ENCODE data around the gene TAF11. TPM values are rescaled to one million over a fixed set of nuclear protein-coding genes. Genes with fewer than 3 reads are reported as not detected.
"Not testable (repeated sequence)": the region's sequence is repeated elsewhere in the genome, so short reads cannot be mapped to it uniquely, and the experiment has no call there.

The TAF11 gene
- total RNA-seq, 1 donor from 2014 or later, result 26.8 TPM

- no peak for DNase-seq (ENCODE audit: low read depth in 2 of 2)
Measured at GRCh38 chr6:34904990-34905613, 17.3 kb upstream of the TAF11 start.

GRCh38 chr6:34901930-34902329 is 14.1 kb upstream of the TAF11 start:
- no peak for DNase-seq (ENCODE audit: low read depth in 2 of 2)

- no peak for DNase-seq (ENCODE audit: low read depth in 2 of 2)
Measured at GRCh38 chr6:34900321-34901031, 12.6 kb upstream of the TAF11 start.

- not testable (repeated sequence) for DNase-seq (ENCODE audit: low read depth in 2 of 2)
Measured at GRCh38 chr6:34899748-34900147, 11.9 kb upstream of the TAF11 start.

GRCh38 chr6:34897716-34898115 is 9.9 kb upstream of the TAF11 start:
- DNase-seq (ENCODE audit: low read depth in 2 of 2), result no peak

GRCh38 chr6:34897130-34897529 is 9.3 kb upstream of the TAF11 start:
- DNase-seq (ENCODE audit: low read depth in 2 of 2), result no peak

GRCh38 chr6:34894693-34895092 is 6.9 kb upstream of the TAF11 start:
- DNase-seq (ENCODE audit: low read depth in 2 of 2), result no peak

- no peak for DNase-seq (ENCODE audit: low read depth in 2 of 2)
Measured at GRCh38 chr6:34891296-34891695, 3.5 kb upstream of the TAF11 start.

GRCh38 chr6:34890533-34890925 is 2.7 kb upstream of the TAF11 start:
- DNase-seq (ENCODE audit: low read depth in 2 of 2), result no peak

- peak in 1 of 2 donors; percentile 59 for DNase-seq (ENCODE audit: low read depth in 2 of 2)
Measured at GRCh38 chr6:34888874-34889555, 1.2 kb upstream of the TAF11 start, which contains the start of gene ANKS1A. Gene ANKS1A, plus strand, starts transcription at chr6:34889255. Its CDS starts 148 bp downstream, at chr6:34889403.

- DNase-seq (ENCODE audit: low read depth in 2 of 2), result no peak
Measured at GRCh38 chr6:34888514-34888856, 643 bp upstream of the TAF11 start.

GRCh38 chr6:34885837-34886236 is 2.0 kb downstream of the TAF11 start:
- not testable (repeated sequence) for DNase-seq (ENCODE audit: low read depth in 2 of 2)

GRCh38 chr6:34884996-34885395 is 2.8 kb downstream of the TAF11 start:
- DNase-seq (ENCODE audit: low read depth in 2 of 2), result no peak

- DNase-seq (ENCODE audit: low read depth in 2 of 2), result not testable (repeated sequence)
Measured at GRCh38 chr6:34884073-34884472, 3.8 kb downstream of the TAF11 start.

GRCh38 chr6:34877869-34878485 is 9.9 kb downstream of the TAF11 start:
- DNase-seq (ENCODE audit: low read depth in 2 of 2), result no peak

GRCh38 chr6:34877259-34877658 is 10.6 kb downstream of the TAF11 start:
- no peak for DNase-seq (ENCODE audit: low read depth in 2 of 2)

- no peak for DNase-seq (ENCODE audit: low read depth in 2 of 2)
Measured at GRCh38 chr6:34876472-34876871, 11.4 kb downstream of the TAF11 start.

GRCh38 chr6:34875292-34876213 is 12.3 kb downstream of the TAF11 start:
- no peak for DNase-seq (ENCODE audit: low read depth in 2 of 2)

- no peak for DNase-seq (ENCODE audit: low read depth in 2 of 2)
Measured at GRCh38 chr6:34872332-34872731, 15.5 kb downstream of the TAF11 start.

- DNase-seq (ENCODE audit: low read depth in 2 of 2), result no peak
Measured at GRCh38 chr6:34871853-34872252, 16.0 kb downstream of the TAF11 start.

- no peak for DNase-seq (ENCODE audit: low read depth in 2 of 2)
Measured at GRCh38 chr6:34867484-34867883, 20.4 kb downstream of the TAF11 start.

Measured in dermis microvascular lymphatic vessel endothelial cell (primary cell).